ENCODE data around the gene SIRT4.

SIRT4 gene

DNA sequence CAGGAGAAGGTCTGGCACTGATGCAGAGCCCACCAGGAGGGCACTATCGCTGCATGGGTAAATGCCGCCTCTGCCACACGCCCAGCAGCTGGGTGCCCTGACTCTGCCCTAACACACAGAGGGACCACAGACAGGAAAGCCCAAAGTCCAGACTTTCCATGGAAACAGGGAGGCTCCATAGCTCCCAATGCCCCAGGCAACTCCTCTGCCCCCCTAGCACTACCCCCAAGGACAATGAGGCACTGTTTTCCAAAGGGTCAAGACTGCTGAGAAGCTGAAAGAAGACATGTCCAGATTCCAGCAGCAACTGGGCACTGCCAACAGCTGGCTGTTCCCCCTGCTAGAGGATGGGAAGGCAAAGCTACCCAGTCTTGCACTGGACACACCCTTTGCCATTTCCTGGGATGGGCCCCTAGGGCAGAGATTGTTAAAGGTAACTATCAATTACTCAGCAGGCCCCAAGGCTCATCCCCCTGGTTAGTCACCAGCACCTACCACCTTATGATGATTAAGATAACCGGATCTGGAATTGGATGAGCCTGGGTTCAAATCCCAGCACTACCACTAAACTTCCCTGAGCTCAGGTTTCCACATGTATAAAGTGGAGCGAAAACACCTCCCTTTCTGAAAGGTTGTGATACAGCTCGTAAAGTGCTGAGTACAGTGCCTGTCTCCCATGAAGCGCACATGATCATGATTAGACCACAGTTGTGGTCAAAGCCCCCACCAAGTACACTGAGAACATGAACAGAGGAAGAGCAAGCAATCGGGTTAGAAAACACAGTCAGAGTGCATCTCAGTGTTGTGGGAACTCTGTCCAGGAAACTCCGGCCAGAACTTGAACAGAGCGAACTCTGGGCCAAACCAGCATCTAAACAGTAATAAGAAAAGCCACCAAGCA is 39.9 kb upstream of the SIRT4 start:
- Histone ChIP-seq H3K79me2 (ENCODE audit: control insufficient read depth, low read length) (no peaks in the 10 kb centered on the region), H3F3A (ENCODE audit: control insufficient read depth, insufficient read depth) (0 out of 2 replicates have a peak, but pooled peaks cover 3% of the 10 kb centered on the region), H3K36me3 (ENCODE audit: control insufficient read depth, low read length) (no peaks in the 10 kb centered on the region), H3K4me2 (ENCODE audit: low read length) (no peak overlapping the region), H3K4me1 (ENCODE audit: control insufficient read depth, low read length) (peaks cover 11% of the 10 kb centered on the region), H3K27me3 (ENCODE audit: control insufficient read depth, low read length) (peaks cover 38% of the 10 kb centered on the region), H3K9me2 (replicated peaks; ENCODE audit: control insufficient read depth, low read length) (no peaks in the 10 kb centered on the region), H3K4me3 (ENCODE audit: low read length) (no peak overlapping the region), H3K9me3 (ENCODE audit: control insufficient read depth, insufficient read depth, low read length) (no peaks in the 10 kb centered on the region), H4K20me1 (ENCODE audit: control insufficient read depth, insufficient read depth, low read depth, low read length) (0 out of 2 replicates have a peak, but pooled peaks cover 4% of the 10 kb centered on the region), H3K27ac (ENCODE audit: low read depth, low read length) (no peak overlapping the region)
- TF ChIP-seq, protein P1, sequence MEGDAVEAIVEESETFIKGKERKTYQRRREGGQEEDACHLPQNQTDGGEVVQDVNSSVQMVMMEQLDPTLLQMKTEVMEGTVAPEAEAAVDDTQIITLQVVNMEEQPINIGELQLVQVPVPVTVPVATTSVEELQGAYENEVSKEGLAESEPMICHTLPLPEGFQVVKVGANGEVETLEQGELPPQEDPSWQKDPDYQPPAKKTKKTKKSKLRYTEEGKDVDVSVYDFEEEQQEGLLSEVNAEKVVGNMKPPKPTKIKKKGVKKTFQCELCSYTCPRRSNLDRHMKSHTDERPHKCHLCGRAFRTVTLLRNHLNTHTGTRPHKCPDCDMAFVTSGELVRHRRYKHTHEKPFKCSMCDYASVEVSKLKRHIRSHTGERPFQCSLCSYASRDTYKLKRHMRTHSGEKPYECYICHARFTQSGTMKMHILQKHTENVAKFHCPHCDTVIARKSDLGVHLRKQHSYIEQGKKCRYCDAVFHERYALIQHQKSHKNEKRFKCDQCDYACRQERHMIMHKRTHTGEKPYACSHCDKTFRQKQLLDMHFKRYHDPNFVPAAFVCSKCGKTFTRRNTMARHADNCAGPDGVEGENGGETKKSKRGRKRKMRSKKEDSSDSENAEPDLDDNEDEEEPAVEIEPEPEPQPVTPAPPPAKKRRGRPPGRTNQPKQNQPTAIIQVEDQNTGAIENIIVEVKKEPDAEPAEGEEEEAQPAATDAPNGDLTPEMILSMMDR (IDR thresholded peaks at IDR 0.05; ENCODE audit: low read depth, low read length, poor library complexity, severe bottlenecking): no peak

DNA sequence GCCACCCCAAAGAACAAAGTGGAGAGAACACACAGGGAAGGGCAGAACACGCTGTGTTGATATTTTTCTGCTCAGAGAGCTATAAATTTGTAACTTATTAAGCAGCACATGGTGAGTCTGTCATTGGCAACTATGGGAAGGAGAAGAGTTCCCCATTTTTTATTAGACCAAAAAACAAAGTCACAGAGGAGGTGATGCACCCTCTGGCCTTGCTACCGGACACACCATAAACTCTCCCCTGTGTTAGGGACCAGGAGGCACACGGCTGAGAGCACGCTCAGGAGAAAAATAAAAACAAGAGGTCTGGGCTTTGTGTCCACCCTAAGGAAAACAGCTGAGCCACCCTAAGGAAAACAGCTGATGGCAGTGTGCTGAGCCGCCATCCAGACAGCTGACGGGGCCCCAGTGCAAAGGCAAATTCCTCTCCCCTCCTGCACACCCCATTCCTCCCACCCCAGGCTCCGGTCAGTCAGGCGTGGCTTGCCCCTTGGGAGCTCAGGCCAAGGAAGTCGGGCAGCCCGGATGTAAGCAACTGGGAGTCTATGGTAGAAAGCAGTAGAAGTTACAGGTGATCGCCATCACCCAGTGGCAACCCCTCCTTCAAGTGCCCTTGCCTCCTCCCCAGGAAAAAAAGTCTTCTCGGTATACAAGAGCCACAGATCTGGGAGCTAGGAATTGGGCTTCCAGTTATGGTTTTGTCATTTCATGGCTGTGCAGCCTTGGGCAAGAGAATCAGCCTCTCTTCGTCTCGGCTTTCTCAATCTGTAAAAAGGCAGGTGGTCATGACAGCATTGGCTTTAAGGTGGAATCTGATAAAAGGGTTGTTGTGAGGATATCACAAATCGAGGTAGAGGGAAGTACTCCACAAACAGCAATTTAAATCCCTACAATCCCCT is 39.0 kb upstream of the SIRT4 start:
- no peak overlapping the region for H3K4me2 ChIP-seq (ENCODE audit: low read length)
- no peak overlapping the region for H3K4me3 ChIP-seq (ENCODE audit: low read length)
- H3K79me2 ChIP-seq (ENCODE audit: control insufficient read depth, low read length): no peaks in the 10 kb centered on the region
- no peaks in the 10 kb centered on the region for H3K9me2 ChIP-seq (replicated peaks; ENCODE audit: control insufficient read depth, low read length)
- no peaks in the 10 kb centered on the region for H3K36me3 ChIP-seq (ENCODE audit: control insufficient read depth, low read length)
- H3K9me3 ChIP-seq (ENCODE audit: control insufficient read depth, insufficient read depth, low read length): no peaks in the 10 kb centered on the region
- no peak overlapping the region for H3K27ac ChIP-seq (ENCODE audit: low read depth, low read length)
- TF ChIP-seq, protein P1 (IDR thresholded peaks at IDR 0.05; ENCODE audit: low read depth, low read length, poor library complexity, severe bottlenecking): no peak
- no peak for TF ChIP-seq EZH2phosphoT487 (IDR thresholded peaks at IDR 0.05; ENCODE audit: borderline replicate concordance, low read length)
- 0 out of 2 replicates have a peak, but pooled peaks cover 3% of the 10 kb centered on the region for H3F3A ChIP-seq (ENCODE audit: control insufficient read depth, insufficient read depth)
- peaks cover 38% of the 10 kb centered on the region for H3K27me3 ChIP-seq (ENCODE audit: control insufficient read depth, low read length)
- peaks cover 11% of the 10 kb centered on the region for H3K4me1 ChIP-seq (ENCODE audit: control insufficient read depth, low read length)
- 0 out of 2 replicates have a peak, but pooled peaks cover 4% of the 10 kb centered on the region for H4K20me1 ChIP-seq (ENCODE audit: control insufficient read depth, insufficient read depth, low read depth, low read length)

DNA sequence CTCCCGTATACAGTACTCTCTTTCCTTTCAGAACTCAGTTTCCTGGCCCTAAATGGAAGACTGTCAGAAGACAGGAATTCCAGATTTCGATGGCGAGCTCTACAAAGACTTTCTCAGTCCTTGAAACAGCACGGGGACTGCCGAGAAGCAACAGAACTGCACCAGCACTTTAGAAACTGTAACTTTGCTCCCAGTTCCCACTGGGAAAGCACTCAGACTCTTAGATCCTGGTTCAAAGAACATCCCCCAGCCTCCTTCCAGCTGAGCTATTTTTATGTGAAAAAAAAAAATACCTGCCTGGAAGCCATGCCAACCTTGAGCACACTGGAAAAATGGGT is 38.4 kb upstream of the SIRT4 start:
- no peaks in the 10 kb centered on the region for H3K79me2 ChIP-seq (ENCODE audit: control insufficient read depth, low read length)

More for the DNA sequence above, 38.4 kb upstream of the SIRT4 start:
- Histone ChIP-seq H3K9me2 (replicated peaks; ENCODE audit: control insufficient read depth, low read length) (no peaks in the 10 kb centered on the region), H3F3A (ENCODE audit: control insufficient read depth, insufficient read depth) (0 out of 2 replicates have a peak, but pooled peaks cover 3% of the 10 kb centered on the region), H3K9me3 (ENCODE audit: control insufficient read depth, insufficient read depth, low read length) (no peaks in the 10 kb centered on the region), H3K4me3 (ENCODE audit: low read length) (no peak overlapping the region), H3K27me3 (ENCODE audit: control insufficient read depth, low read length) (peaks cover 38% of the 10 kb centered on the region), H3K4me2 (ENCODE audit: low read length) (no peak overlapping the region), H3K36me3 (ENCODE audit: control insufficient read depth, low read length) (no peaks in the 10 kb centered on the region), H3K27ac (ENCODE audit: low read depth, low read length) (no peak overlapping the region), H4K20me1 (ENCODE audit: control insufficient read depth, insufficient read depth, low read depth, low read length) (0 out of 2 replicates have a peak, but pooled peaks cover 4% of the 10 kb centered on the region), H3K4me1 (ENCODE audit: control insufficient read depth, low read length) (peaks cover 11% of the 10 kb centered on the region)
- TF ChIP-seq EZH2phosphoT487 (IDR thresholded peaks at IDR 0.05; ENCODE audit: borderline replicate concordance, low read length): no peak
- TF ChIP-seq, protein P1 (IDR thresholded peaks at IDR 0.05; ENCODE audit: low read depth, low read length, poor library complexity, severe bottlenecking): no peak
